ENCODE results near the gene GALNT11.

DNA sequence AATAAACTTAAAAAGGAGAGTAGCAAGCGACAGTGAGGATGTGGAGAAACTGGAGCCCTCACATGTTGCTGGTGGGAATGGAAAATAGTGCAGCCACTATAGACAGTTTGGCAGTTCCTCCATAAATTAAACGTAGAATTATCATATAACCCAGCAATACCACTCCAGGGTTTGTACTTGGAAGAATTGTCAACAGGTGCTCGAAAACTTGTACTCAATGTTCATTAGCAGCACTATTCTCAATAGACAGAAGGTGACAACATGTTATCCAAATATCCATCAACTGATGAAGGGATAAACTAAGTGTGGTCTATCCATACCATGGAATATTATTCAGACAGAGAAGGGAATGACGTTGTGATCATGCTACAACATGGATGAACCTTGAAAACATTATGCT is 71.9 kb downstream of the GALNT11 start:
- TF ChIP-seq EZH2 (IDR thresholded peaks at IDR 0.05; ENCODE audit: insufficient read depth, poor library complexity, severe bottlenecking) (no peak), EZH2phosphoT487 (IDR thresholded peaks at IDR 0.05; ENCODE audit: insufficient read depth, low read depth) (no peak)
